ENCODE measurements around the gene GGCX. TPM values are rescaled to one million over a fixed set of nuclear protein-coding genes. Genes with fewer than 3 reads are reported as not detected.
A peak's percentile ranks its signal among the peaks of the same experiment; 100 is the strongest.

GGCX gene
- total RNA-seq, 1 experiment from 2014 or later: 60.5 TPM

DNA sequence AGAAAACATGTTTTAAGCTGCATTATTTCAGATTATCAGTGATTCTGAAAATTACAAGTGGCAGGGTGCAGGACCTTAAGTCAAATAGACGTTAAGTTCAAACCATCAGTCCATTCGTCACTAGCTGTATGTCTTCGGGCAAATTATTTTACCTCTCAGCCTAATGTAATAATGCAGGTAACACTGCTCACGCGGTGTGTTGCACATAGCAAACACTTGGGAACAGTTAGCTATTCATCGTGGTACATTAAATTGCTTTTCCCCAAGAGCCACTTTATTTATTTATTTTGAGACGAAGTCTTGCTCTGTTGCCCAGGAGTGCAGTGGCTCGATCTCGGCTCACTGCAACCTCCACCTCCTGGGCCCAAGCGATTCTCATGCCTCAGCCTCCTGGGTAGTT, 12.2 kb downstream of the GGCX start:
- intact Hi-C loops (cut with micrococcal nuclease; ENCODE audit: unreplicated experiment): loop anchor here (10.0 kb wide), 1 partner anchor 224 kb away; the partner anchor contains the start of gene TGOLN2
- no peak for TF ChIP-seq EZH2 (IDR thresholded peaks at IDR 0.05; ENCODE audit: borderline replicate concordance, low read depth, low read length, poor library complexity, severe bottlenecking)
- TF ChIP-seq, protein P1, sequence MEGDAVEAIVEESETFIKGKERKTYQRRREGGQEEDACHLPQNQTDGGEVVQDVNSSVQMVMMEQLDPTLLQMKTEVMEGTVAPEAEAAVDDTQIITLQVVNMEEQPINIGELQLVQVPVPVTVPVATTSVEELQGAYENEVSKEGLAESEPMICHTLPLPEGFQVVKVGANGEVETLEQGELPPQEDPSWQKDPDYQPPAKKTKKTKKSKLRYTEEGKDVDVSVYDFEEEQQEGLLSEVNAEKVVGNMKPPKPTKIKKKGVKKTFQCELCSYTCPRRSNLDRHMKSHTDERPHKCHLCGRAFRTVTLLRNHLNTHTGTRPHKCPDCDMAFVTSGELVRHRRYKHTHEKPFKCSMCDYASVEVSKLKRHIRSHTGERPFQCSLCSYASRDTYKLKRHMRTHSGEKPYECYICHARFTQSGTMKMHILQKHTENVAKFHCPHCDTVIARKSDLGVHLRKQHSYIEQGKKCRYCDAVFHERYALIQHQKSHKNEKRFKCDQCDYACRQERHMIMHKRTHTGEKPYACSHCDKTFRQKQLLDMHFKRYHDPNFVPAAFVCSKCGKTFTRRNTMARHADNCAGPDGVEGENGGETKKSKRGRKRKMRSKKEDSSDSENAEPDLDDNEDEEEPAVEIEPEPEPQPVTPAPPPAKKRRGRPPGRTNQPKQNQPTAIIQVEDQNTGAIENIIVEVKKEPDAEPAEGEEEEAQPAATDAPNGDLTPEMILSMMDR (conservative IDR thresholded peaks at IDR 0.05; ENCODE audit: low read depth, low read length): no peak
- H3K9me3 ChIP-seq (ENCODE audit: low read depth, low read length, poor library complexity, severe bottlenecking): no peaks in the 10 kb centered on the region
- TSS peak; percentile 38 for BruUV-seq (replicated peaks)
- peaks cover 64% of the 10 kb centered on the region for H3K36me3 ChIP-seq (ENCODE audit: insufficient read depth, low read length, poor library complexity, severe bottlenecking)
- no peak for DNase-seq (ENCODE audit: low spot score)
- ChIA-PET CTCF (interaction anchor here (0.6 kb wide), 1 partner anchor 124 kb away, joined by 8 read pairs; no protein-coding TSS in a partner anchor), POLR2A (ENCODE audit: low non-redundant PET) (interaction anchor here (0.6 to 1.0 kb wide), 3 partner anchors 11 to 130 kb away, joined by 3 to 9 read pairs (median 5); partner anchors contain the start of gene GGCX)
- no peak overlapping the region for H3K27ac ChIP-seq (ENCODE audit: low read depth, low read length, poor library complexity, severe bottlenecking)
- peaks cover 7% of the 10 kb centered on the region for H3K4me1 ChIP-seq (ENCODE audit: insufficient read depth, low read length, poor library complexity, severe bottlenecking)
- H3K27me3 ChIP-seq (replicated peaks; ENCODE audit: insufficient read depth, low read depth, low read length, poor library complexity): no peaks in the 10 kb centered on the region
- H3K4me3 ChIP-seq (ENCODE audit: low read depth, low read length, poor library complexity, severe bottlenecking): no peak overlapping the region

DNA sequence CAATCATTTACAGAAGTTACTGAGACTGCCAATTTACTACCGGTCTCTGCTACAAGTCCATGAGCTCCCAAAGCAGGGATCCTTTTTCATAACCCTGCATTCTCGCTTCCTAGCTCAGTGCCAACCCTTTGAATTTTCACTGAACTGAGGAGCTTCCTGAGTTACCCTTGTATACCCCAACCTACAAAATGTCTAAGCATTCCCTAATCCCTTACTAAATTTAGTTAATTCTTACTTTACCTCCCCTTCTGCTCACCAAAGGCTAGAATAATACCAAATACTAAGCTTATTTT, 12.7 kb downstream of the GGCX start:
- BruUV-seq (replicated peaks): no TSS peak
- Histone ChIP-seq H3K27me3 (replicated peaks; ENCODE audit: insufficient read depth, low read depth, low read length, poor library complexity) (no peaks in the 10 kb centered on the region), H3K4me1 (ENCODE audit: insufficient read depth, low read length, poor library complexity, severe bottlenecking) (peaks cover 10% of the 10 kb centered on the region), H3K4me3 (ENCODE audit: low read depth, low read length, poor library complexity, severe bottlenecking) (no peak overlapping the region), H3K9me3 (ENCODE audit: low read depth, low read length, poor library complexity, severe bottlenecking) (no peaks in the 10 kb centered on the region), H3K27ac (ENCODE audit: low read depth, low read length, poor library complexity, severe bottlenecking) (no peak overlapping the region), H3K36me3 (ENCODE audit: insufficient read depth, low read length, poor library complexity, severe bottlenecking) (peaks cover 68% of the 10 kb centered on the region)
- no peak for DNase-seq (ENCODE audit: low spot score)
- CTCF ChIA-PET: interaction anchor here (0.6 kb wide), 1 partner anchor 123 kb away, joined by 8 read pairs; no protein-coding TSS in a partner anchor
- POLR2A ChIA-PET (ENCODE audit: low non-redundant PET): interaction anchor here (0.6 to 0.7 kb wide), 2 partner anchors 10 to 13 kb away, joined by 3 to 5 read pairs; partner anchors contain the start of gene GGCX
- TF ChIP-seq, protein P1 (conservative IDR thresholded peaks at IDR 0.05; ENCODE audit: low read depth, low read length): no peak
- TF ChIP-seq EZH2 (IDR thresholded peaks at IDR 0.05; ENCODE audit: borderline replicate concordance, low read depth, low read length, poor library complexity, severe bottlenecking): no peak
- intact Hi-C loops (cut with micrococcal nuclease; ENCODE audit: unreplicated experiment): loop anchor here (10.0 kb wide), 1 partner anchor 224 kb away; the partner anchor contains the start of gene TGOLN2

DNA sequence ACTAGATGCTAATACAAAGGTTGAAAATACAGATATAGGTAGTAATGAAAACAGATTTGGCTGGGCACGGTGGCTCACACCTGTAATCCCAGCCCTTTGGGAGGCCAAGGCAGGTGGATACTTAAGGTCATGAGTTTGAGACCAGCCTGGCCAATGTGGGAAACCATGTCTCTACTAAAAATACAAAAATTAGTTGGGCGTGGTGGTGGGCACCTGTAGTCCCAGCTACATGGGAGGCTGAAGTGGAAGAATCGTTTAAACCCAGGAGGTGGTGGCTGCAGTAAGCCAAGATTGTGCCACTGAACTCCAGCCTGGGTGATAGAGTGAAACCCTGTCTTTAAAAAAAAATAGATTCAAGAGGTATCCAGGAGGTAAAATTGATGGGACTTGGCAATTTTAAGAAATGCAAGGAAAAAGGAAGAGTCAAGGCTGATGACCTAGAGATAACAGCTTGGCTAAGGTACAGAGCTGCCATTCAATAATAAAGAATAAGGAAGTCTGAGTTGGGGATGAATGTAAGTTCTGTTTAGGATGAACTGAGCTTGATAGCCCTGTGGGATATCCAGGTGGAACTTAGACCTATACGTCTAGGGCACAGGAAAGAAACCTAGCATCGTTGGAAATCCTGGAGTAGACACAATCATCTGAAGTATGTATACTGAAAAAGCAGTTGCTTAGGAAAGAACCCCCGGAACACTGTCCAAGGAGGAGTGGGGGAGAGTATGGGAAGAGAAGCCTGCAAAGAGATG, 13.3 kb downstream of the GGCX start:
- intact Hi-C loops (cut with micrococcal nuclease; ENCODE audit: unreplicated experiment): loop anchor here (10.0 kb wide), 1 partner anchor 223 kb away; the partner anchor contains the start of gene TGOLN2

More for the DNA sequence above, 13.3 kb downstream of the GGCX start:
- Histone ChIP-seq H3K4me3 (ENCODE audit: low read depth, low read length, poor library complexity, severe bottlenecking) (no peak overlapping the region), H3K27me3 (replicated peaks; ENCODE audit: insufficient read depth, low read depth, low read length, poor library complexity) (no peaks in the 10 kb centered on the region), H3K4me1 (ENCODE audit: insufficient read depth, low read length, poor library complexity, severe bottlenecking) (peaks cover 15% of the 10 kb centered on the region), H3K36me3 (ENCODE audit: insufficient read depth, low read length, poor library complexity, severe bottlenecking) (peaks cover 72% of the 10 kb centered on the region), H3K9me3 (ENCODE audit: low read depth, low read length, poor library complexity, severe bottlenecking) (no peaks in the 10 kb centered on the region), H3K27ac (ENCODE audit: low read depth, low read length, poor library complexity, severe bottlenecking) (no peak overlapping the region)
- TF ChIP-seq, protein P1 (conservative IDR thresholded peaks at IDR 0.05; ENCODE audit: low read depth, low read length): no peak
- no peak for TF ChIP-seq EZH2 (IDR thresholded peaks at IDR 0.05; ENCODE audit: borderline replicate concordance, low read depth, low read length, poor library complexity, severe bottlenecking)
- no TSS peak for BruUV-seq (replicated peaks)
- CTCF ChIA-PET: no interaction called here
- DNase-seq (ENCODE audit: low spot score): no peak
- POLR2A ChIA-PET (ENCODE audit: low non-redundant PET): no interaction called here
